Stimulated activated CD4-positive, alpha-beta T cell treated with anti-CD3 and anti-CD28 coated beads, Interleukin-12 subunit alpha, Interleukin-12 subunit beta, amount 100 ng/mL, for 4 hours (primary cell): ENCODE measurements around the gene FAM47E.

Experiments
- DNase-seq: peaks from one replicate; pipeline ENCODE4 v3.0.0-alpha.2; 2020

The FAM47E gene, protein sequence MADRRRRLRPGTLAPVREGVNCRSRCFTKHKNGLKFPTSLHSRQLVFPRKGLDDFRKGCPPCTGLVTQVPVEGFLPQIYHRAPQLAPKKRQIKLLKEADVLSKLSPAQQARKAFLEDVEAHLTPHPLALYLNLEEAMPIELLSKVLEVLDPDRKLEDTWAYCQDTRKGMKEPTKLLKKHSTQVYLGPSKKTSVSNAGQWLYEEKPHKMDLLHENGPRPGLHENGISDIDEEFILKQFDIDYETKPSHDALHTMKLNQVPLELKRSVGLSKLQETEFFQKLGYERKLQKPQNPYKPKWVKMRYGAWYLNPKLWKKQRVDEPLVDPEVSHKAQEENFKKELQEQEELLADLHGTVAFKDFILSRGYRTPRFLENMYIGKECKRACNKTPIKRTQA

DNA sequence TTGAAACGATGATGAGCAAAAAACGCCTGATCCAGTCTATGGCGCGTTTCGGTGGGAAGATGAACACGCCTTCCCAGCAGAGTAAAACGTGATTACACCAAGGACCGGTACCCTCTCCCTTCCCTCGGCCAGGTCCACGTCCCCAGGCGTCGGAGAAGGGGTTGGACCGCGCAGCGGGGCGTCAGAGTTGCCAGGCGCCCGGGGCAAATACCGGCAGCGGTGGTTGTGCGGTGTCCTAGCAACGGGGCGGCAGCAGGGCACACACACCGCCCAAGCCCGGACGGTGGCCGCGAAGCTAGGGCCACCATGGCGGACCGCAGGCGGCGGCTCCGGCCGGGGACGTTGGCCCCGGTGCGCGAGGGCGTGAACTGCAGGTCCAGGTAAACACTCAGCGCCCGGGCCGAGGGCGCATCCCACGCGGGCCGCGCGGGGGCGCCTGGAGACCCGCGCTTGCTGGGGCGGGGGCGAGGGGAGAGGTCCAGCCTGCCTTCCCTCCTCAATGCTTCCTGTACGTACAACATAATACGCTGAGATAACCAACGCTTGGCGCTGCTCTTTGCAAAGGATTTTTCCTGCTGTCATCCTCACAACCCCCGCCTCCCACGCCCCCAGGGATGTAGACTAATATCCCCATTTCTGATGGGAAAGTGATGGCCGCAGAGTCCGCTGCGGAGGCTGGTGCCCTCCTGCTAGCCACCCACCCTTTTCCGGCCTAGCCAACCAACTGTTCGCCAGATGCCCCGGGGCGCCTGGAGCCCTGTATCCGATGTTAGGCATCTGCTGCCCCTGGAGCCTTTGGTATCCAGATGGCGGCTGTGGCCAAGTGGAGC lies at the start of gene FAM47E:
TSS of gene FAM47E (plus strand) at position 281 of the 830 bp plus-strand sequence. CDS start at position 307, 26 bp downstream.
- peak; percentile 3 for DNase-seq

DNA sequence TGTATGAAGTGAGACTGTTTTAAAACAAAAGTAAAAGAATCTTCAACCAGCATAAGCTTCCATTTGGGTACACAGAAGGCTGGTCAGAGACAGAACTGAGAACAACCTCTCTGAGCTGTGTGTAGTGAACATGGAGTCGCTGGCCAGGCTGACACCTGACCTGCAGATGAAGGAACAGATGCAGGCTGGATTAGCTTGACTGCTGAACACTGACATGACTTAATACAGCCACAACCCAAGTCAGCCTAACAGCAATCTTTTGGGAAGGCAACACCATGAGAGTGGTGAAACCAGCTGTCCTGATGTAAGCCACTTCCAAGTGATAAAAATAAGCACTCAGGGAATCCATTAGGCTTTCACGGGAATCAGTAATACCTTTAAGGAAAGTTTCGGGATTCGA lies 48.0 kb upstream of the FAM47E start:
- no peak for DNase-seq

DNA sequence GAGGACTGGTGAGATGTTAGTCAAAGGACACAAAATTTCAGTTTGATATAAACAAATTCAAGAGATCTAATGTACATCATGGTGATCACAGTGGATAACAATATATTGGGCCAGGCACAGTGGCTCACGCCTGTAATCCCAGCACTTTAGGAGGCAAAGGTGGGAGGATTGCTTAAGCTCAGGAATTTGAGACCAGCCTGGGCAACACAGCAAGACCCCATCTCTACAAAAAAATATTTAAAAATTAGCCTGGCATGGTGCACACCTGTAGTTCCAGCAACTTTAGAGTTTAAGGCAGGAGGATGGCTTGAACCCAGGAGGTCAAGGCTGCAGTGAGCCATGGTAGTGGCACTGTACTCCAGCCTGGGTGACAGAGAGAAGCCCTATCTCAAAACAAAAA lies 46.6 kb upstream of the FAM47E start:
- no peak for DNase-seq

DNA sequence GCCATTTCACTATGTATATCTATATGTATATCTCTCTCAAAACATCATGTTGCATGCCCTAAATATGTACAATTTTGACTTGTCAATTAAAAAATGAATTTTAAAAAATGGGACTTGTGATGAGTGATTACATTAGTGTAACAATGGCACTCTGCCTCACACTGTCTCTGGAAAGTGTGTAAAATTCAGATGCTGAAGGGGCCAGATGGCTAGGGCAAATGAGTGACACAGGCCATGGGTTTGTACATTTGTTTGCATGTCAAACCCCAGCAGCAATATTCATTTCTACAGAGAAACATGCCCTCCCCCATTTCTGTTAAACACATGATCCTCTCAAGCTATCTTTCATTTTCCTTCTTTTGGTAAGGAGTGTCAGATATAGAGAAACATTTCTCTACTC lies 46.0 kb upstream of the FAM47E start:
- DNase-seq: no peak

DNA sequence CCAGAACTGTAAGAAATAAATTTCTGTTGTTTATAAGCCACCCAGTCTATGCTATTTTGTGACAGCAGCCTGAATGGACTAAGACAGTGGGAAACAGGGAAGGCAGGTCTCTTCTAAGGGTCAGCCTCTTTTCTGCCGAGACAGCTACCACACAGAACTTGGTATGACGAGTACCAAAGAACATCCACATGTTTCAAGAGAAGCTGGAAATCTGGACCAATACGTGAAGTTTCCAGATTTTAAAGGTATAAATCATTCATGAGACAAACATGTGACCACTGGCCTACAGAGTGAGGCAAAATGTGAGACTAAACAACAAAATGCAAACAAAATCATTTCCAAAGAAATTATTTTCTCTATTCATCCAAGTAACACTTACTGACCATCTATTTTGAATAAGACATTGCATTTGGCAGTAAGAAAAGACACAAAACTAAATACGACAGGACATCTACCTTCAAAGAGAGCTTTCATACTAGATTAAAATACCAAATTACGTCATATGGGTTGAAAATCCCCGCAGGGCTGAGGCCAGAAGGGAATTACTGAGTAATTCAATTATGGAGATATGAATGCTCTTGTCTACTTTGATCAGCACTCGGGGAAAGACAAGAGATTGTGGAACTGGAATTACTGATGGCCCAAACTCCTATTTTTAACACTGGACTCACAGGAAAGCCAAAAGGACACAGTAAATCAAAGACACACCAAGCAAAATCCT lies 45.1 kb upstream of the FAM47E start:
- DNase-seq: no peak

DNA sequence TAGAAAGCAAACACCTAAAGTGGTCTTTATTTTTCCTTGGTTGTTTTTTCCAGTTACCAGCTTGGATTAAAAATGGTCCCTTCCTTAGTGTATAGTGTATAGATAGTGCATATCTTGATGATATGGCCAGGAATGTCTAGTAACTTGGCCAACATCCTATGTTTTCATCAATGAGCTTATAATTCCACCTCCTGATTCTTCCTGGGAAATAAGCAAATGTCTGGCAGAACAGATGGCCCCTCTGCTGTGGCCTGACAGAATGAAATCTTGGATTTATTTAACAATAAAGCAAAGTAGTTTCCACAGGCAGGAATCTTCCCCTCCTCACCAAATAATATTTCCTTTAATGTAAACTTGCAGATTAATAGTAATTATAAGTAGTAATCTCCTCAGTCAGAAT lies 44.0 kb upstream of the FAM47E start:
- no peak for DNase-seq

DNA sequence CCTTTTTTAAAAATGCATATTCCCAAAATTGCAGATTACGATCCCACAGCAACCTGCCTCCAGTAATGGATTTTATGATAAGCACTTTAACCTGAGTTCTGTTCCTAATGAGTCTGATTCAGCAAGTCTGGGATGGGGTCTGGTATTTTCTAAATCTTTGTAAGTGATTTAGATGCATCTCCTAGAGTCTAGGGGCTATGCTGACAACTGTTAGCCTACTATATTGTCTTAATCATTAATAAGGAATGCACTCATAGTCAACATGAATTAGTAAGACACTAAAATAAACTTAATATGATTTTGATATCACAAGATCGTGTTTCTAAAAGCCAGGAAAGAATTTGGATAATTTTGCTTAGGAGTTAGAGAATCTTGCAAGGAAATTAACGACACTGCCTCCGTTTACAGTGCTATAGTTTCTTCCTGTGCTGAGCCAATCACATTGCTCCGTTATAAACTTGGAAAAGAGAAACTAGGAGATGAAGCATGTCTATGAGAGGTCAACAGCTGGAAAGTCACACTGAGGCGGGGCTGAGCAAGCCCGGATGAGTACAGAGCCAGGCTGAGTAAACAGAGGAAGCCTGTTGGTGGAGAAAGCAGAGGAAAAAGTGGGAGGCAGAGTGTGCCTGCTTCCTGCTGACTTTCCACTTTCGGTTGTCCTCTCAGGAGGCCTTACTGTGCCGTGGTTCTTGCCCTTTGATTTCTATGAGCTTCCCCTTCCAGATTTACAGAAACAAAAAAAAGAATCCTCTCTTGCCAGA lies 43.3 kb upstream of the FAM47E start:
- no peak for DNase-seq

DNA sequence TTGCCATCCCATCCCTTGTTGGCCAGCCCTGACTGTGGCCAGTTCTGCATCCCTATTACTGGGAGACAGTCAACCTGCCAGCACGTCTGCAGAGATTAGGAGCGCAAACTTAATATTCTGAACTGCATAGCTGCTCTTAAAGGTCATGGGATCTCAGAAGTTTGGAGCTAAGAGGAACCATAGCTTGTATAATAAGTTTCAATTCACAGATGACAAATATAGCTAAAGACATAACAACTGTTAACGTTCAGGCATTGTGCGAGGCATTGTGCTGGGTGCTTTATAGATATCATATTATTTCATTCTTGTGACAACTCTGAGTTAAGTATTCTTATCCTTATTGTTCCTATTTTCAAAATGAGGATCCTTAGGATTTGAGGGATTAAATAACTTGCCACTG lies 41.6 kb upstream of the FAM47E start:
- no peak for DNase-seq

DNA sequence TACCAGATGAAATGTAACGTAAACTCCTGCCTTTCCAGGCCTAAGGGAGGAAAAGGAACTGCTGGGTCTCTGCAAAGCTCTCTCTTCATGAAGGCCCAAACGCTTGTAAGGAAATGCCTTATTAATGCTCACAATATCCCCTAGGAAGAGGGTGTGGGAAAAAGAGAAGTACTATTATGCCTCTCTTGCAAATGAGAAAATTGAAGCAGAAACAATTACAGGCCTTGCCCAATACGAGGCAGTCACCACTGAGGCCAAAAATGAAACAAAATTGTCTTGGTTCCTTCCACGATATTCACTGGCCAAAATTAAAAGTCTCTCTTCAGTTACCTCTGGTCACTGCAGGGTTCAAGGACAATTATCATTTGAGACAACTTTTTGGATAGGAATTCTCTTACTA lies 41.1 kb upstream of the FAM47E start:
- DNase-seq: no peak

DNA sequence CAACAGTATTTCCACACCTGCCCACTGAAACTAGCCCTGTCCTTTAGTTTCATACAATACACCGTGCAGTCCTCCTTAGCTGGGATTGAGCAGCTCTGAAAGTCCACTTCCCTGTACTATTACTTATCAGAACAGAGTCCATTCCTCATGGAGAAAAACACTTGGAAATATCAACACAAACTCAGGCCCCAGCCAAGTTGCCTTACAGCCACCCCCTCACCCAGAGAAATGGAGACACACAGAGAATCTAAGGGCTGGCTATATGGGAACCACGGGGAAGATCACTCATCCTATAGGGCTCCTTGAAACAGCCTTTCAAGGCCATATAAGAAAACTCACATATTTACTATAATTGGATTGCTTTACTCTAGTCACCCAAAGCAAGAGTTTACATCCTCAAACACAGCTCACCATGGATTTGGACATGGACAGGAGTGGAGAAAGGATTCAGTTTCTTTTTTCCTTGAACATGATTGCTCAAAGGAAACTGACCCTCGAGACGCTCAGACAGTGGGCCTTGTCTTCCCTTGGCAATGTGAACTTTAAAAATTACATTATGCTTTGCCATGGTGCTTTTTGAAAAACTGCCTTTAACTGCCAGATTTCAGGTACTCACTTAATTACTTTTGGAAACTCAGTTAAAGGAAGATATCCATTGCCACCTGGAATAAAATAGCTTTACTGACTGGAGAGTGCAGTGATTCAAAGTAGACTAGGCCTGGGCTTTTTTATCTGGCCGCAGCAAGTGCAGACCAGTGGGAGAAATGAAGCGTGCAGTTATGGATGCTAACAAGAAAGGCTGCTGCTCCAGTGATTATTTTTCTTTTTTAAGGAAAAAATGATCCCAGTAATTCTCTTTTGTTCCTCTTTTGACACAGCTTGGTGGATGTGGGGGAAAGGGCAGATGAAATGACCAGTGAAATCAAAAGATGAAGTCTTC lies 39.5 kb upstream of the FAM47E start:
- DNase-seq: no peak

DNA sequence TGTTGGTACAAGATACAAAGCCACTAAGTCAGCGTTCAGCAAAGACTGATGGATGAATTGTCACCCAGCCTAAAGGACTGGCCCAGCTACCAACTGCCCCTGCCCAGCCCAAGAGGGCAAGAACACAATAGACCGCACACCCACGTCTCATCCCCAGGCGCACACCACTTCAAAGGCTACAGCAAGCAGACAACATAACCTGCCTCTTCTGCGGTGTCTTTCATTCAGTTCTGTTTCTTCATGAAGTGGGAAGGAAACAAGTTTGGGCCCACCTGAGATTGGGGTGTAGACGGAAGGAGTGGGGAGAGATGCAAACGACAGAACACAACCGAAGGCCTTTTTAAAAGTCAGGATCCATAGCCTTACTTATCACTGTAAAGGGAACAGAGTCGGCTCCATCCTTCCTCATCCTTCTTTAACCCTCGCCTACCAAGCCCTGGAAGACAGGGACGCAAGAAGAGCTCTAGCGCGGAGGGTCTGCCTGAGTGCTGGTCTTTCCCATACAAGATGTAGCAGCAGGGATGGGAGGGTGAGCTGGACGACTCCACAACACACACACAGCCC lies 38.6 kb upstream of the FAM47E start:
- no peak for DNase-seq

DNA sequence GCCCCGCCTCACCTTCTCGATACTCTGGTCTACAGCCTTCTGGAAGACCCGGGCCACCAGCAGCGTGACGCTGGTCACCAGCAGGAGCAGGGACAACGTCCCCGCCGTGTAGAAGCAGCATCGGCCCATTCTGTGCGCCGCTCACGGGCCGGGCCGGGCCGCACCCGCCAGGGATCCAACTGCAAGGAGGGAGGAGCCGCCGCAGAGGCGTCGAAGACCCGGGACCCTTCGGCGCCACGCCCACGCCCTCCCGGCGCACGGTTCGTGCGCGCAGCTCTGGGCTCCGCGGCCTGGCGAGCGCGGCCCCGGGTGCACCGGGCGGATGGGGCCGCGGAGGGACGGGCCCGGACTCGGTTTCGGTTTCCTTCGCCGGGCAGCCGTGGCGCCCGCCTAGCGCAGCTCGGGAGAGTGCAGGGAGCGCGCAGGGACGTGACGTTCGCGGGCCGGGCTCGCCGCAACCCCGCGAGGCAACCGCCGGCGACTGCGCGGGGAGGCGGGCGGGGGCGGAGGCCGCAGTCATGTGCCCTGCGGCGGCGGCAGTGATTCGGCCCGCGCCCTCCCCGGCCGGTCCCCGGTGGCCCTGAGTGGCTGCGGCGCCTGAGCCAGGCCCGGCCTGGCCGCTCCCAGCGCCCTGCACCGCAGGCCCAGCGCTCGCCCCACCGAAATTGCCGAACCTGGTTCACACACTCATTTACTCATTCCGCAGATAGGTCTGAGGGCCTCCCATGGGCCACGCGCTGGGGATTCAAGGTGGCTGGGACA lies 37.9 kb upstream of the FAM47E start, which contains the start of gene SCARB2:
TSS of gene SCARB2 (minus strand) at position 410 of the 762 bp plus-strand sequence. CDS start at position 129, 281 bp downstream.
- peak; percentile 63 for DNase-seq

DNA sequence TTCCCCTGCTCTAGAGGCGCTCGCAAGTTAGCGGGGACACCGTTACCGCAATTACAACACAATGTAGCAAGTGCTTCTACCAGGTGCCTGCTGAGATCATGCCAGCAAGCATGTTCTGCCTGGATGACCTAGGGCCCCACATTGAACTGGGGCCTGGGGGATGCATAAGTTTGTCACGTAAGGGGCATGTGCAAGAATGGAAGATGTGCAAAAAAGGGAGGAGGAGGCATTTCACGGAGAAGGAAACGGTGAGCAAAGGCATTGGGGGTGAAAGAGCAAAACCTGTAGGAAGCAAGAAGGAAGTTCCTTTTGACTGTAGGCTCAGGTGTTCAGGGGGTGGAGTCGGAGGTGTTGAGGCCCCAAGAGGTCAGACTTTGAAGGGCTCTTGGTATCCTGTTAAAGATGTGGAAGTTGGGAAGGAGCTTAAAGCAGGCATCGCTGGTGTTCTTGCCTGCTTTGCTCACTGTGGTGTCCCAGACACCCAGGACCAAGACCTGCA lies 37.3 kb upstream of the FAM47E start:
- DNase-seq: no peak

DNA sequence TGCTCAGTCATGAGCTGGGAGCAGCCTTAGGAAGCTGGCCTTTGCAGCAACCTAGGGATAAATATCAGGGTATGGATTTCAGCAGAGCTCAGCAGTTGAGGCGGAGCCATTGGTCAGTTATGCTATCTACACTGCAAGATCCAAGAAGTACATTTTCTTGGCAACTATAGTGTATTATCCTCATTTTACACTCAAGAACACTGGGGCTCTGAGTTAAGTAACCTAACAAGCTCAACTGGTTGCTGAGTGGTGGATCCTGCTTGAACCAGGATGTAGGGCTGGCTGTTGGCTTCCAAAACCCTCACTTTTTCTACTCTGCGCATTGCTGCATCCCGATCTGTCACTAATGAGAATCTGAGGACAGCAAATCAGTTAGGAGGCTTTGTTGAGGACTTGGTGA lies 36.4 kb upstream of the FAM47E start:
- no peak for DNase-seq

DNA sequence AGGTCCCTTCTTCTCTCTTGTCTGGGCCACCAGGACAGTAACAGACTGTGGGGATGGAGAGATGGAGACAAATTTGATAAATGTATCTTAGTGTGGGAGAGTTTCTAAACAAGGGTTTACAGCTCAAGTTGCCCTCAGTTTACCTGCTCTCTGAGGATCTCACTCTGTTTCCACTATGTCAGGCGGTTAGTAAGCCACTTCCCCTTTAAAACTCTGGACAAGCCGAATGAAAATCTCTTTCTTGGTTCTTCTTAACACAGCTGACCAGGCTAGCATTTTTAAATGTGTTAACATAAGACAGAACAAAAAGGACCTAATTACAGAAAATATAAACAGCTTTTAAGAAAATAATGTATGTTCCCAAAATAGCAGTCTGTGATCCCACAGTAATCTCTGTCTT lies 35.0 kb upstream of the FAM47E start:
- DNase-seq: no peak

DNA sequence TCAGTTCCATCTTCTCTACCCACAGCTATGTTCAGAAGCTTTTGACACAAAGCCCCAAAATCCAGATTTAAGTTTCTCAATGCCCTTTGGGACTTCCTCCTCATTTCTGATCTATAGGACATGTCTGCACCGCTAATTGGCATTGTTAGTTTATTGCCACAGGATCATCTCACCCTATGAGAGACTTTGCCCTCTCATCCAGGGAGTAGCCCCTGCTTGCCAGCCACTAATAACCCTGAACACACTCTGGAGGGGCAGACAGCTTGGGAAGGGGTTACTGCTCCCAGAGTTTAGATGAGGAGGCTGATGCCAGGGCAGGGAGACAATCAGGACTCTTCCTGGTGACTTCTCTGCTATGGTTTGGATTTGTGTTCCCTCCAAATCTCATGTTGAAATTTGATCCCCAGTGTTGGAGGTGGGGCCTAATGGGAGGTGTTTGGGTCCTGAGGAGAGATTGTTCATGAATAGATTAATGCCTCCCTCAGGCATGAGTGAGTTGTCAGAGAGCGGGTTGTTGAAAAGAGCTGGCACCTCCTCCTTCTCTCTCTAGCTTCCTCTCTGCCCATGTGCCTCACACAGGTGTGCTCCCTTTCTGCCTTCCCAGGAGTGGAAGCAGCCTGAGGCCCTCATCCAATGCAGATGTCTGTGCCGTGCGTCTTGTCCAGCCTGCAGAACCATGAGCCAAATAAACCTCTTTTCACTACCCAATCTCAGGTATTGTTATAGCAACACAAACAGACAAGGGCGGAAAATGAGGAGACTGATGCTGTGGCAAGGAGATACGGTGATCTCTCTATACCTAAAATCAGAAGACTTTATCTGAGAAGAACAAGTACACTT lies 34.3 kb upstream of the FAM47E start:
- DNase-seq: no peak

DNA sequence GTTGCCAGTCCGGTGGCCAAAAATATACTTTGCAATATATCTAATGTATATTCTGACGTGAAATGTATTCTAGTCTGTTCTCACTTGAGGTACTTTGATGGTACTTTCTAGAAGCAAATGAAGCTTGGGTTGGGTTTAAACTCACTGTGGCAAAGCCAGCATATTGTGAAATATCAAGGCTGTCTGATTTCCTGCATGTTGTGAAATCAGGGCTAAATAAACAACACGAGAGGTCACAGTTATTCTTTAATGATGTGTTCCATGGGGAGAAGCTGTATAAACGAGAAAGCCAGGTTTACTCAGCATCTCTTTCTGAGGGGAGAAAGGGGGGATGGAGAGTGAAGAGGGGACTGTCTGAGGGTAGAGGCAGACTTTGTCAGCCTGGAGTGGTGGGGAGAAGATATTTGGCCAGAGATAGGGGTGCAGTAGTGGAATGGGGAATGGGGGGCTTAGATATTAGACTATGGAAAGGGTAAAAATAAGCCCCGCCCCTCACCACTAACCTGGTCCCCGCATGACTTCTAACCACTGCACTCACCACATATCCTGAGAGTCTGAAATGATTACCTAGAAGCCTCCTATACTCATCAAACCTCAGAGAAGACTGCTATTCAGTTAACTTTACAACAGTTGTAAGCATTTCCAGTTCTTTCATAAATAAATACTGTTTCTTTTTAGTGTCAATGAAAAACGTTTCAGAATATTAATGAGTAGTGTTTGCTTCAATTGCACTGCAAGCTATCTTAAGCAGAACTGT lies 32.0 kb upstream of the FAM47E start:
- no peak for DNase-seq

DNA sequence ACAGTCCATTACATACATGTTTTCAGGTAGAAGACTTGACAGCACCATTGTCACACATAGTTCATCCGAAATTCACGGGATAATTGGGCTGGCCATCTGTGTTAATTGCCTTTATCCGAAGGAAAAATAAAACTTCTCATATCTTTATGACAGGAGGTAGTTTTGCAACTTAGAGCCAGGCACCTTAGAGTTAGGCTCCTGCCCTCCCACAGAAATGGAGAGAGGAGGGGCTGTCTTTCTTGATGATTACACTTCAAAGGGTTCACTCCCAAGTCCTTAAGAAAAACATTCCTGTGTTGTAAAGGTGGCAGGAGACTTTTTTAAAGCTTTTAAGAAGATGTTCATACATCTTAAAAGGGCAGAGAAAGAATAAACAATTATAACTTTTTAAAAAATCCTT lies 27.4 kb upstream of the FAM47E start:
- no peak for DNase-seq
